Panc1 (cell line): ENCODE data around the gene R3HDM4. TPM values are rescaled to one million over a fixed set of nuclear protein-coding genes. Genes with fewer than 3 reads are reported as not detected.

ENCODE experiments used
- ATAC-seq: fragments of 200-7000 bp; cut with Tn5 transposase; 2 replicates; pipeline ENCODE4 v1.9.1; 2020; ENCODE audit warnings: mild to moderate bottlenecking, moderate library complexity
- BruUV-seq: library from RNA; stranded (reverse); fragments of 400-500 nt; replicated peaks from 2 replicates; lab custom pipeline; 2021; lab: Mats Ljungman, UMichigan
- CTCF ChIA-PET: fragments of 300-600 bp; sonication (Branson Sonifier 250); formaldehyde crosslinking; loops from one replicate; lab custom pipeline; 2022; ENCODE audit warnings: antibody characterized with exemption; lab: Charles Lee
- POLR2A ChIA-PET: fragments of 300-600 bp; sonication (Branson Sonifier 250); formaldehyde crosslinking; loops from one replicate; lab custom pipeline; 2022; ENCODE audit warnings: antibody characterized with exemption; lab: Charles Lee
- DNase-seq: peaks from one replicate; pipeline ENCODE4 v3.0.0-alpha.2; 2010; ENCODE audit warnings: low read depth, low spot score
- H3K27ac ChIP-seq: 2 replicates; pipeline ENCODE4 v1.5.1; 2011; ENCODE audit warnings: mild to moderate bottlenecking, low read length, inconsistent platforms
- H3K27me3 ChIP-seq: fragments of 200-500 bp; sonication (Bioruptor generic); 2 replicates; pipeline ENCODE4 v1.6.0; 2014; ENCODE audit warnings: low read length, inconsistent platforms; ENCODE audit not compliant: control insufficient read depth, insufficient read depth
- H3K36me3 ChIP-seq: fragments of 200-500 bp; sonication (Bioruptor generic); 2 replicates; pipeline ENCODE4 v1.5.1; 2014; ENCODE audit warnings: inconsistent platforms, mild to moderate bottlenecking, low read length, moderate library complexity; ENCODE audit not compliant: control insufficient read depth, insufficient read depth
- H3K4me1 ChIP-seq: 2 replicates; pipeline ENCODE4 v1.5.1; 2011; ENCODE audit warnings: inconsistent platforms, mild to moderate bottlenecking, low read length, moderate library complexity; ENCODE audit not compliant: control insufficient read depth, insufficient read depth
- H3K4me3 ChIP-seq, 2 experiments: 2 replicates each; pipeline ENCODE4 v1.5.1; 2011 to 2012; ENCODE audit warnings: low read depth in 2 of 2, low read length in 2 of 2, mild to moderate bottlenecking in 2 of 2, inconsistent platforms in 1 of 2, moderate library complexity in 1 of 2
- H3K9me3 ChIP-seq: fragments of 200-500 bp; sonication (Bioruptor generic); 2 replicates; pipeline ENCODE4 v1.5.1; 2014; ENCODE audit warnings: low read depth, mild to moderate bottlenecking, inconsistent platforms, low read length, moderate library complexity; ENCODE audit not compliant: control insufficient read depth, insufficient read depth
- CTCF ChIP-seq: fragments of 450-650 bp; IDR thresholded peaks from 2 replicates; pipeline ENCODE4 v1.5.1; 2017; ENCODE audit warnings: mild to moderate bottlenecking
- POLR2AphosphoS5 ChIP-seq: IDR thresholded peaks from 2 replicates; pipeline ENCODE4 v1.6.1; 2012; ENCODE audit warnings: mild to moderate bottlenecking, low read depth, low read length, moderate library complexity
- SIN3A ChIP-seq: IDR thresholded peaks from 2 replicates; pipeline ENCODE4 v1.6.1; 2012; ENCODE audit warnings: low read depth, mild to moderate bottlenecking, low read length, moderate library complexity, borderline replicate concordance; ENCODE audit not compliant: insufficient read depth
- TCF7L2 ChIP-seq: IDR thresholded peaks from 2 replicates; pipeline ENCODE4 v1.6.1; 2011; ENCODE audit warnings: mild to moderate bottlenecking, low read depth, low read length, inconsistent platforms
- in situ Hi-C: cut with HindIII; loops from 2 replicates; pipeline ENCODE4 v1.10.0; 2016; ENCODE audit warnings: low sequenced_read_pairs, low pct_unique_long_range_greater_than_20kb
- intact Hi-C: fragments of 100-400 bp; cut with micrococcal nuclease; formaldehyde crosslinking; loops from one replicate; pipeline ENCODE4 v1.10.0; 2022; ENCODE audit not compliant: unreplicated experiment
- total RNA-seq: library from RNA; stranded (reverse); gene quantifications from one replicate; pipeline ENCODE4 v1.2.1, GENCODE V29; 2021; ENCODE audit not compliant: unreplicated experiment
- TF ChIP-seq, protein P1 (sequence below), 2 experiments: IDR thresholded peaks; 2 replicates each; pipeline ENCODE4 v1.6.1; 2011 to 2012; ENCODE audit warnings: low read depth in 2 of 2, control low read depth in 1 of 2, low read length in 1 of 2, mild to moderate bottlenecking in 1 of 2, moderate library complexity in 1 of 2; ENCODE audit not compliant: insufficient read depth in 1 of 2

The R3HDM4 gene
- total RNA-seq, 1 experiment from 2014 or later = 43.5 TPM

- Histone ChIP-seq H3K27me3 (no peaks in the 10 kb centered on the region), H3K4me3 (no peak overlapping the region), H3K4me1 (no peaks in the 10 kb centered on the region), H3K9me3 (no peaks in the 10 kb centered on the region), H3K27ac (no peak overlapping the region), H3K36me3 (no peaks in the 10 kb centered on the region)
- POLR2A ChIA-PET = no interaction called here
- DNase-seq (no peak), ATAC-seq (no peak)
- TF ChIP-seq, protein P1, sequence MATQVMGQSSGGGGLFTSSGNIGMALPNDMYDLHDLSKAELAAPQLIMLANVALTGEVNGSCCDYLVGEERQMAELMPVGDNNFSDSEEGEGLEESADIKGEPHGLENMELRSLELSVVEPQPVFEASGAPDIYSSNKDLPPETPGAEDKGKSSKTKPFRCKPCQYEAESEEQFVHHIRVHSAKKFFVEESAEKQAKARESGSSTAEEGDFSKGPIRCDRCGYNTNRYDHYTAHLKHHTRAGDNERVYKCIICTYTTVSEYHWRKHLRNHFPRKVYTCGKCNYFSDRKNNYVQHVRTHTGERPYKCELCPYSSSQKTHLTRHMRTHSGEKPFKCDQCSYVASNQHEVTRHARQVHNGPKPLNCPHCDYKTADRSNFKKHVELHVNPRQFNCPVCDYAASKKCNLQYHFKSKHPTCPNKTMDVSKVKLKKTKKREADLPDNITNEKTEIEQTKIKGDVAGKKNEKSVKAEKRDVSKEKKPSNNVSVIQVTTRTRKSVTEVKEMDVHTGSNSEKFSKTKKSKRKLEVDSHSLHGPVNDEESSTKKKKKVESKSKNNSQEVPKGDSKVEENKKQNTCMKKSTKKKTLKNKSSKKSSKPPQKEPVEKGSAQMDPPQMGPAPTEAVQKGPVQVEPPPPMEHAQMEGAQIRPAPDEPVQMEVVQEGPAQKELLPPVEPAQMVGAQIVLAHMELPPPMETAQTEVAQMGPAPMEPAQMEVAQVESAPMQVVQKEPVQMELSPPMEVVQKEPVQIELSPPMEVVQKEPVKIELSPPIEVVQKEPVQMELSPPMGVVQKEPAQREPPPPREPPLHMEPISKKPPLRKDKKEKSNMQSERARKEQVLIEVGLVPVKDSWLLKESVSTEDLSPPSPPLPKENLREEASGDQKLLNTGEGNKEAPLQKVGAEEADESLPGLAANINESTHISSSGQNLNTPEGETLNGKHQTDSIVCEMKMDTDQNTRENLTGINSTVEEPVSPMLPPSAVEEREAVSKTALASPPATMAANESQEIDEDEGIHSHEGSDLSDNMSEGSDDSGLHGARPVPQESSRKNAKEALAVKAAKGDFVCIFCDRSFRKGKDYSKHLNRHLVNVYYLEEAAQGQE (IDR thresholded peaks at IDR 0.05; ENCODE audit: insufficient read depth in 1 of 2, low read depth in 2 of 2, low read length in 1 of 2) = no peak
- TF ChIP-seq SIN3A = no peak
- TF ChIP-seq TCF7L2 = no peak
- no peak for TF ChIP-seq POLR2AphosphoS5
- TF ChIP-seq CTCF = no peak
- in situ Hi-C loops (no loop called here), intact Hi-C loops (no loop called here)
- no TSS peak for BruUV-seq
- CTCF ChIA-PET = no interaction called here
These were observed 27.3 kb downstream of the R3HDM4 start for GRCh38 chr19:885536-886224.

- BruUV-seq = no TSS peak
- no peak overlapping the region for H3K27ac ChIP-seq
- H3K27me3 ChIP-seq = no peaks in the 10 kb centered on the region
- no peaks in the 10 kb centered on the region for H3K9me3 ChIP-seq
- ATAC-seq = no peak
- no peak for DNase-seq
- in situ Hi-C loops = no loop called here
- CTCF ChIA-PET = no interaction called here
- intact Hi-C loops = no loop called here
- no peaks in the 10 kb centered on the region for H3K36me3 ChIP-seq
- TF ChIP-seq CTCF (no peak), POLR2AphosphoS5 (no peak), SIN3A (no peak), TCF7L2 (no peak)
- TF ChIP-seq, protein P1 (IDR thresholded peaks at IDR 0.05; ENCODE audit: insufficient read depth in 1 of 2, low read depth in 2 of 2, low read length in 1 of 2) = no peak
- H3K4me3 ChIP-seq = no peak overlapping the region
- POLR2A ChIA-PET = no interaction called here
- no peaks in the 10 kb centered on the region for H3K4me1 ChIP-seq
These were observed 28.4 kb downstream of the R3HDM4 start for GRCh38 chr19:884420-885211.
